IPS-NIHi11 (cell line): Measurements from ENCODE around the gene METTL22.

Experiments used
- DNase-seq: peaks from one replicate; pipeline ENCODE4 v3.0.0; 2012; ENCODE audit warnings: mixed read lengths, low spot score

Gene METTL22

GRCh38 chr16:8632675-8633182, 11.2 kb downstream of the METTL22 start:
- no peak for DNase-seq

DNA sequence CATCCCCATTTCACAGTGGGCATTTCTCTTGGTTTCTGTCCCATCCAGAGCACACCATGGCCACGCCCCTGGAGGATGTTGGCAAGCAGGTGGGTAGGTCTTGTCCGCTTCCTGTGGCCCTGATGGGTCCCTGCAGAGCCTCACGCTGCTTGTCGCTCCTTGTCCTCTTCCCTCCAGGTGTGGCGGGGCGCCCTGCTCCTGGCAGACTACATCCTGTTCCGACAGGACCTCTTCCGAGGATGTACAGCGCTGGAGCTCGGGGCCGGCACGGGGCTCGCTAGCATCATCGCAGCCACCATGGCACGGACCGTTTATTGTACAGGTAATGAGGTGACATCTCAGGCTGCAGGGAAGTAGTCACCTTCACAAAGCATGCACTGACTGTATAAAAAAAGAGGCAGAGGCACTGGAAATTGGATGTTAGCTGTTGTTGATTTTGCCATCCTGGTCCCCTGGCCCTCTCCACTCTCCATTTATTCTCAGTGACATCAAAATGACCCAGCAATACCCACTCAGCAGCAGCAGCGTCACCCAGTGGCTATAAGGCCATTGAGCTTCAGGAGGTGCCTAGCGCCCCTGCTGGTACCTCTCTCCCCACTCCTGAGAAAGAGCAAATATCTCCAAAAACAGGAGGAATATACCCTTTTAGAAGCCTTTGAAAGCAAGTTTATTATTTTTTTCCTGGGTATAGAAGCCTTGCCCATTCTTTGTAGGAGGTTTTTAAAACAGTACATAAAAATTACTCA, 13.7 kb downstream of the METTL22 start:
- DNase-seq = peak; percentile 79

DNA sequence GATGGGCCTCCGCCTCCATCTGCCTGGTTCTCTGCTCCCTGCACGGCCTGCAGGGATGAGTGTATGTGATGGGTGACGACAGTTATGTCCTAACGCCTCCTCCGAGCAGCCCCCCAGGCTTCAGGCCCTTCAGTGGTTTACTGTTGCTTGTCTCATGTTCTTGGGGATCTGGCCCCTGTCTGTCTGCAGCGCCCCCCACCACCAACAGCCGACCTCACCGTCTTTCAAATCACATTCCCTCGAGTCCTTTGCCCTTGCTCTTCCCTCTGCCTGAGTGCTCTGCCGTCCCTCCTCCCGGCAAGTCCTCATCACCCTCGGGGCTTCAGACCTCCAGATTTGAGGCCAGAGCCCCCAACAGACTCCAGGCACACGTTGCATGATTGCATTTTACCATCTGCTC, 18.2 kb downstream of the METTL22 start:
- DNase-seq = no peak

DNA sequence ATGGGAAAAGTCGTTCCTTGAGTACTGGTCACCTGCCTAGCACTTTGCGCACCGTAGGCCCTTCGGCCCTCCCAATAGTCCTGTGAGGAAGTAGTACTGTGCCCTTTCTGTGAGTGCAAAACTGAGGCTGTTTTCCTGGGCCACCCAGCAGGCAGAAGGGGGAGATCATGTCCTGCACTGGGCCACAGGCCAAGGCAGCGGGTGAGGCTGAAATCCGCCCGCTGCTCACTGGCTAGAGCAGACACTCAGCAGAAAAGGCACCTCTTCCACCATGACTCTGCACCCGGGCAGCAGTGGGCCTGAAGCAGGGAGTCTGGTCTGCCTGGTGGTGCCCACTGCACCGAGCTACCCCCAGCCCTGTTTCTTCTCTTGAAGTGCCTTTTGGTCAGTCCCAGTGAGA, 20.2 kb downstream of the METTL22 start:
- DNase-seq = no peak

DNA sequence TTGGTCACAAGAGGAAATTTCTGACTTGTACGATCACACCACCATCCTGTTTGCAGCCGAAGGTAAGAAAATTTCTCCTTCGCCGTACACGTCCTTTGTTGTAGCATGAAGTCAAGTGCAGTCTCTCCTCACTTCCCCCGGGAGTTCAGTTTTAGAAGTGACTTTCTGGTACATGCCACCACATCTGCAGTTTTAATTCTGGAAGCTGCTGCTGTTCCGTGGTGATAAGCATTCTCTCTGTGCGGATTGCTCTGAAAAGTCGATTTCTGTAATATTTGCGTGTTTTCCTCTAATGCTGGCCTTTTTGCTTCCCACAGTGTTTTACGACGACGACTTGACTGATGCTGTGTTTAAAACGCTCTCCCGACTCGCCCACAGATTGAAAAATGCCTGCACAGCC, 20.6 kb downstream of the METTL22 start:
- DNase-seq = no peak

- no peak for DNase-seq
Measured at GRCh38 chr16:8644211-8645140, 23.0 kb downstream of the METTL22 start.

GRCh38 chr16:8645141-8645521, 23.6 kb downstream of the METTL22 start:
- DNase-seq = no peak

DNA sequence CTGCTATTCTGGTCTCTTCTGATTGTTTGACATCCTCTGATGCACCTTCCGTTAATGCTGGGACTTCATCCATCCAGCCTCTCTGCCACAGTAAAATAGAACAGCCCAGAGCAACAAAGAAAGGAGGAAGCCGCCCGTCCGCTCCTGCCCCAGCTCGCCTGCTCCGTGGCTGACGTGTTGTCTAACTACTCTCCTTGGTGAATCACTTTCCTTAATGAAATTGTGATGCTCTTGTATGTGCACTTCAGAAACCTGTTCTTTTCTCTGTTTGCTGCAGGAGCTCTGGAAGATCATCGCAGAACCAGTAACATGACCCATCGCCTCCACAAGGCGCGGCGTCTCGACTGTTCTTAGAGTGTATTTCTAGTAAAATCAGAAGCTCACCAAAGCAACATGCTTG, 24.3 kb downstream of the METTL22 start:
- no peak for DNase-seq

DNA sequence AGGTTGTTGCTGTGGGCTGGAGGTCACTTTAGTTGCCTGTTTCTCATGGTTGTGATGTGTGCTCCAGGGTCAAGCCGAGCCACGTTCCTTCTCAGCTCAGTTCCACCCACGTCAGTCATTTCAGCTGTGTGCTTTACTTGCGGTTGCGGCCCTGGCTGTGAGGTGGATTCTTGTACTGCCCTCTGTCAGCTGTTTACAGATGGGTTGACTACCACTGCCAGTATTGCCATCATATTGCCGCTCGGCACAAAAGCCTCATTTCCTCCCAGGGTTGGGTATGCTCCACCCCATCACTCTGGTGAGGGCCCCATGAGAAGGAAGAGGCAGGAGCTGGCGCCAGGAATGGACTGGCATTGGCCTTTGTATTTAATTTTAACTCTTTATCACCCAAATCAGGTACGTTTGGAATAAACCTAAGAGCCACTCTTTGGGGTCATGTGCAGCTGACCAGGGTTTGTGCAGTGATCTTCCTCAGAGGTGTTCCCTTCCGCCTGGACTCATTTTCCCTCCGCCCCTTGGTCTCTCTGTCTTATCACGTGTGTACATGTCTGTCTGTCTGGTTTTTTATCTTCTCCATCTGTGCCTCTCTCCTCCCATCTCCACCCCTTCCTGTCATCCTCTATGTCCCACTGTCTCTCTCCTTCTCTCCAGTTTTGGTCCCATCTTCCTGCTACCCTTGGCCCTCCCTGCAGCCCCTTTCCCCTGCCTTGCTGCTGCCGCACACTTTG, 25.0 kb downstream of the METTL22 start:
- no peak for DNase-seq

GRCh38 chr16:8647721-8648318, 26.3 kb downstream of the METTL22 start:
- DNase-seq = no peak

DNA sequence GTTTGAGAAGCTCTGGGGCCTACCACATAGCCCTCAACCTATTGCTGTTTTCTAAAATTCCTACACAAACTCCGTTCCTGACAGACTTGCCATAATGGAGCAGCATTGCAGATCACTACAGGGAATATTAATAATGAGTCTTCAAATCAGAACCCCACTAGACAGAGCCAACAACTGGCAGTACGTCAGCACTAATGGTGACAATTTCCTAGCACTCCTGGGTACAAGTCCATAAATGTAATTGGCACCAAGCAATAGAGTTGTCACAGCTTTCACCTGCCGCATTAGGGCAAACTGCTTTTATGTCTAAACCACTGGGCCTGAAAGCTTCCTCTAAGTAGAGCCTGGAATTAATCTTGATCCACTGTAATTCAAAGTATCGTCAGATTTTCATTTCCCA, 27.4 kb downstream of the METTL22 start:
- no peak for DNase-seq

GRCh38 chr16:8649829-8650554, 28.5 kb downstream of the METTL22 start:
- DNase-seq = no peak

GRCh38 chr16:8651958-8652357, 30.5 kb downstream of the METTL22 start:
- peak; percentile 69 for DNase-seq

DNA sequence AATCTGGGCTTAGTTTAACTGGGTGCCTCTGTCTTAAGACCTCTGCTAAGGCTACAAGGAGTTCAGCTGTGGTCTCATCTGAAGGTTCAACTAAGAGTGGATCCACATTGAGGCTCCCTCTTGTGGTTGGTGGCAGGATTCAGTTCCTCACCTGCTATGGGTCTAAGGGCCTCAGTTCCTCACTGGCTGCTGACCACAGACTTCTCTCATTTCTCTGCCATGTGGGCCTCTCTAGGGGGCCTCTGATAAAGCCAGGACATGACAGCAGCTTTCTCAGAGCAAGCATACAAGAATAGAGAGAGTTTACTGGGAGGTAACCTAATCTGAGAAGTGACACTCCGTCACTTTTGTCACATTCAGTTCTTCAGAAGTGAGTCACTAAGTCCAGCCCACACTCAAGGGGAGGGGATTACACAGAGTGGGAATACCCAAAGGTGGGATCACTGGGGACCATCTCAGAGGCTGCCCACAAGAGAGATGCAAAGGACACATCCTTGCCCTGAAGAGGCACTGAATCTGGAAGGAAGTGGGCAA, 33.8 kb downstream of the METTL22 start:
- peak; percentile 58 for DNase-seq

DNA sequence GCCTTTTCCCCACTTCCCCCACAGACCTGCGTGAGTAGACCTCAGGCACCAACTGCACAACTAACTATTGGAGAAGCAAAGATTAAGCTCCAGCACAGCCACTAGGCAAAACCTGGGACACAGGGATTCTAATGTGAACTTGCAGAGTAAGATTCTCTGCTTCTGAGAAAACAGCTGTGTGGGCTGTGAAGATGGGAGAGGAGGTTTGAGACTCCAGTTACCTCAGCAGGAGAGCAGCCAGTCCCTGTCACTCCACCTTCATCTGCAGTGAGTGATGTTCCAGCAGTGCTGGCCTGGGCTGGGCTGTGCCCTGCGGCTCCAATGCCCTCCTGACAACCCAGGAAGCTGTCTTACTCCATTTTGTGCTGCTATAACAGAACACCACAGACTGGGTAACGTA, 34.9 kb downstream of the METTL22 start:
- no peak for DNase-seq

DNA sequence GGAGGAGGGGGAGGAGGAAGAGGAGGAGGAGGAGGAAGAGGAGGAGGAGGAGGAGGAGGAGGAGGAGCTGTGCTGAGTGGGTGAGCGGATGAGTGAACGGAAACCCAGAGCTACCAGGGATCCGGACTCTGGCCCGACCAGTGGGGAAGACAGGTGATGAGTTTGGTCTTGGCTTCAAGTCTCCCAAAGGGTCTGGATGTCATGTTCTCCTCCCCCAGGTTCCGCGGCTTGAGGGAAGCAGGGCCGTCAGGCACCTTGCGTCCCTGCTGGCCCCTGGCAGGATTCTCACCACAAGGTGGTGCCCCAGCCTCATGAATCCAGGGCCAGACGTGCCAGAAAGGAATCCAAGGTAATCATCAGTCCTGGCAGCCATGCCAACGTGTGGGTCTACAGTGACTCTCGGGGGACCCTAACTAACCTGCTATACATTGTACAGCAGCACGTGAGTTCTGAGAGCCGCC, 39.4 kb downstream of the METTL22 start:
- DNase-seq = peak; percentile 80

GRCh38 chr16:8661703-8662102, 40.2 kb downstream of the METTL22 start:
- no peak for DNase-seq

- no peak for DNase-seq
Measured at GRCh38 chr16:8663192-8664089, 41.9 kb downstream of the METTL22 start.

DNA sequence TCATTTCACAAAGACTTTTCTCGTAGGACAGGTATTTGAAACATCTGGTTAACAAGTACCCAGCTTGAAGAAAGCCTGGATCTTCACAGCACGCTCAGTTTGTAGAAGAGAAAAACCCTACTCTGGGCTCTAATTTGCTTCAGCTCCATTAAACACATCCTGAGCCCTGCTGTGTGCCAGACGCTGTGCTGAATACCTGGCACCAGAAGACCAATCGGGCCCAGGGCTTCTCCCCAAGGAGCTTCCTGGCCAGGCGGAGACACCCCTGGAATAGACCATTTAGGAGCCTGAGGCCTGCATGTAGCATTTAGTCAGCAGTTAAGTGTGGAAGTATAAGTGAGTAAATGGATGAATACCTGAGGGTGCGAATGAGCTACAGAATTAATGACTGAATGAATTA, 44.0 kb downstream of the METTL22 start:
- DNase-seq = no peak

GRCh38 chr16:8667492-8667891, 46.0 kb downstream of the METTL22 start:
- DNase-seq = no peak
